ENCODE measurements around the gene DLG4. TPM values are rescaled to one million over a fixed set of nuclear protein-coding genes. Genes with fewer than 3 reads are reported as not detected.
A peak's percentile ranks its signal among the peaks of the same experiment; 100 is the strongest.

The DLG4 gene
- total and polyA plus RNA-seq, 2 donors (not counting 1 experiment from before 2014, with no cell fraction given): 2.0 to 12.5 TPM

DNA sequence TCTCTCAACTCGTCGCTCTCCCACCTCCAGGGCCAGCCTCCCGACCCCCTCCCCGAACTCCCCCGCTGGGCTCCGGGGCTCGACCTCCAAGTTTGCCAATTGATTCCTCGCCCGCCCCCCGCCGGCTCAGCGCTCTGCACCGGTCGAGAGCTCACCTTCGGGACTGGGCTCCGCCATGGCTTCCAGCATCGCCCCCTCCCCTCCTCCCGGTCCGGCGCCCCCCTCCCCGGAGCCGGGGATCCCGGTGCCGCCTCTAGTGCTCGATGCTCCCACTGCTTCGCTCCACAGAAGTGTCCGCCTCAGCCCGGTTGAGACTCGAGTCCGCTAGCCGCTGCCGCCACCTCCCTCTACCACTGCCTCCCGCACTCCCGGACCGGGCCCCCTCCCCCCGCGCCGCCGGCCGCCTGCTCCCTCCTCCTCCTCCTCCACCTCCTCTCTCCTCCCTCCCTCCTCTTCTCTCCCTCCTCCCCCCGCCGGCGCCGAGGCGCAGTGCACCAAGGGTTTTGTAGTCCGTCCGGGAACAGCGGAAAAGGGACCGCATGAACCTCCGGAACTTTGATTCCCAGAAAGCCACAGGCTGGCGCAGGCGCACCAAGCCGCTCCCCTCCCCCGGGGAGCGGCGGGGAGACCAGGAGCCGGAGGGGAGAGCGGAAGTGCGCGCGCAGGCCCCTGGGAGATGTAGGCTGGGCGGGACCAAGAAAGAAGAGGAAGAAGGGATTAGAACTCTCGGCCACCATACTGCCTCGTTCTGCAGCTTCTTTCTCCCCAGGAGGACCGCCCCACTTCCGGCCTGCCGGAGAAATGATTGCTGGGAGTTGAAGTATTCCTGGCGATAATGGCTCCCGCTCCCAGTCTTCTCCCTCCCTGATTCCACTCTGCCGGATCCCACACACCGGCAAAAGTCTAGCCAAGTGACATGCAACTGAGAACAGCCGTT lies 19.7 kb upstream of the DLG4 start, which contains the start of gene PHF23:
TSS of gene PHF23 (minus strand) at position 367 of the 937 bp plus-strand sequence. CDS start at position 189, 178 bp downstream.
- peak; percentile 64 for ATAC-seq (ENCODE audit: low read depth)
- Mint-ChIP-seq H3K9me3 (ENCODE audit: insufficient read depth) (no peaks in the 10 kb centered on the region), H3K4me1 (peaks cover 61% of the 10 kb centered on the region), H3K27ac (peak within 1 kb of the TSS; percentile 100), H3K27me3 (no peaks in the 10 kb centered on the region), H3K4me3 (peak within 1 kb of the TSS; percentile 98)
- H3K79me2 ChIP-seq (ENCODE audit: control insufficient read depth, insufficient read depth, low read length): peaks cover 42% of the 10 kb centered on the region
- H3K4me1 ChIP-seq (ENCODE audit: control insufficient read depth in 2 of 2, insufficient read depth in 2 of 2, low read length in 2 of 2): peaks cover 42 to 49% of the 10 kb centered on the region in 2 donors
- H3K27me3 ChIP-seq (replicated peaks in 1 of 4; ENCODE audit: control extremely low read depth in 1 of 4, control insufficient read depth in 3 of 4, insufficient read depth in 4 of 4, low read length in 3 of 4): no peaks in the 10 kb centered on the region
- peak within 1 kb of the TSS; percentile 65 for H2AFZ ChIP-seq (ENCODE audit: insufficient read depth, low read depth, low read length, poor library complexity, severe bottlenecking)
- H3K36me3 ChIP-seq (replicated peaks in 1 of 2; ENCODE audit: control extremely low read depth in 1 of 2, control insufficient read depth in 1 of 2, extremely low read depth in 1 of 2, insufficient read depth in 2 of 2, low read length in 1 of 2): peaks cover 0 to 27% of the 10 kb centered on the region in 2 experiments
- peak within 1 kb of the TSS; percentile 94 for H3K9ac ChIP-seq (ENCODE audit: low read length)
- ChIA-PET POLR2A (interaction anchor here (0.6 to 13.1 kb wide), 8 partner anchors 11 to 1008 kb away, joined by 3 to 157 read pairs (median 4); partner anchors contain the start of genes ACADVL, CTC1, CTDNEP1 and DLG4), CTCF (interaction anchor here (0.5 to 5.0 kb wide), 5 partner anchors 10 to 373 kb away, joined by 3 to 36 read pairs (median 5); partner anchors contain the start of genes ACADVL, CTDNEP1, DLG4 and ELP5)
- peak within 1 kb of the TSS; percentile 79 for H3K4me2 ChIP-seq (replicated peaks; ENCODE audit: low read depth, low read length, poor library complexity, severe bottlenecking)
- peak within 1 kb of the TSS; percentile 74 to 97 (median 75) for H3K4me3 ChIP-seq (ENCODE audit: control extremely low read depth in 1 of 5, extremely low read depth in 1 of 5, insufficient read depth in 1 of 5, low read depth in 2 of 5, low read length in 4 of 5)
- under 1% methylated on average over 53 of the region's 72 CpGs for WGBS (ENCODE audit: insufficient coverage)
- peak; percentile 98 for DNase-seq
- peaks cover 22% of the 10 kb centered on the region for H4K20me1 ChIP-seq (ENCODE audit: control insufficient read depth, insufficient read depth, low read length, poor library complexity, severe bottlenecking)
- H3K9me3 ChIP-seq (ENCODE audit: control extremely low read depth in 1 of 3, control insufficient read depth in 2 of 3, insufficient read depth in 1 of 3, low read length in 2 of 3): no peaks in the 10 kb centered on the region
- H3K27ac ChIP-seq (ENCODE audit: low read length in 2 of 2): peak within 1 kb of the TSS; percentile 55 to 97
- intact Hi-C loops (cut with micrococcal nuclease): loop anchor here (1.0 to 5.0 kb wide), 7 partner anchors 20 to 447 kb away; partner anchors contain the start of genes ACADVL, DLG4, EIF5A and SENP3
- TF ChIP-seq, protein P1, sequence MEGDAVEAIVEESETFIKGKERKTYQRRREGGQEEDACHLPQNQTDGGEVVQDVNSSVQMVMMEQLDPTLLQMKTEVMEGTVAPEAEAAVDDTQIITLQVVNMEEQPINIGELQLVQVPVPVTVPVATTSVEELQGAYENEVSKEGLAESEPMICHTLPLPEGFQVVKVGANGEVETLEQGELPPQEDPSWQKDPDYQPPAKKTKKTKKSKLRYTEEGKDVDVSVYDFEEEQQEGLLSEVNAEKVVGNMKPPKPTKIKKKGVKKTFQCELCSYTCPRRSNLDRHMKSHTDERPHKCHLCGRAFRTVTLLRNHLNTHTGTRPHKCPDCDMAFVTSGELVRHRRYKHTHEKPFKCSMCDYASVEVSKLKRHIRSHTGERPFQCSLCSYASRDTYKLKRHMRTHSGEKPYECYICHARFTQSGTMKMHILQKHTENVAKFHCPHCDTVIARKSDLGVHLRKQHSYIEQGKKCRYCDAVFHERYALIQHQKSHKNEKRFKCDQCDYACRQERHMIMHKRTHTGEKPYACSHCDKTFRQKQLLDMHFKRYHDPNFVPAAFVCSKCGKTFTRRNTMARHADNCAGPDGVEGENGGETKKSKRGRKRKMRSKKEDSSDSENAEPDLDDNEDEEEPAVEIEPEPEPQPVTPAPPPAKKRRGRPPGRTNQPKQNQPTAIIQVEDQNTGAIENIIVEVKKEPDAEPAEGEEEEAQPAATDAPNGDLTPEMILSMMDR (IDR thresholded peaks at IDR 0.05): no peak
- TF ChIP-seq EZH2 (IDR thresholded peaks at IDR 0.05; ENCODE audit: borderline replicate concordance, insufficient read depth, low read depth, low read length, poor library complexity, severe bottlenecking): no peak

Measured in B cell (primary cell).